IPS-18c (cell line): ENCODE measurements around the gene PRAMEF9.
"Not testable (repeated sequence)": the region's sequence is repeated elsewhere in the genome, so short reads cannot be mapped to it uniquely, and the experiment has no call there.

Experiments used
- H3K4me3 ChIP-seq: 2 replicates; pipeline ENCODE4 v1.7.0; 2013; ENCODE audit warnings: low read depth, mild to moderate bottlenecking, low read length, moderate library complexity; ENCODE audit not compliant: insufficient read depth
- H3K9me3 ChIP-seq: one replicate; pipeline ENCODE4 v1.6.1; 2013; ENCODE audit warnings: mild to moderate bottlenecking, low read length, moderate library complexity; ENCODE audit not compliant: control insufficient read depth, insufficient read depth

Gene PRAMEF9

GRCh38 chr1:13171548-13171947, at the start of gene PRAMEF9:
PRAMEF9 (plus strand) TSS chr1:13171848; CDS start chr1:13175281, 3,433 bp downstream.
- H3K9me3 ChIP-seq, H3K4me3 ChIP-seq: not testable (repeated sequence)

GRCh38 chr1:13155909-13156308, 15.7 kb upstream of the PRAMEF9 start, which contains the start of gene PRAMEF26:
PRAMEF26 (minus strand) TSS chr1:13156009; CDS start chr1:13153095, 2,914 bp downstream.
- H3K9me3 ChIP-seq, H3K4me3 ChIP-seq: not testable (repeated sequence)

- not testable (repeated sequence) for H3K9me3 ChIP-seq
Observed at GRCh38 chr1:13165531-13165930, 6.1 kb upstream of the PRAMEF9 start, which contains the start of gene HNRNPCL4. HNRNPCL4 (minus strand) TSS chr1:13165631; CDS start chr1:13165467, 164 bp downstream.

GRCh38 chr1:13201309-13201708, 29.7 kb downstream of the PRAMEF9 start, which contains the start of gene PRAMEF13:
PRAMEF13 (minus strand) TSS chr1:13201409; CDS start chr1:13199589, 1,820 bp downstream.
- not testable (repeated sequence) for H3K9me3 ChIP-seq, H3K4me3 ChIP-seq

More at GRCh38 chr1:13165531-13165930, 6.1 kb upstream of the PRAMEF9 start, which contains the start of gene HNRNPCL4:
- not testable (repeated sequence) for H3K4me3 ChIP-seq

- H3K4me3 ChIP-seq, H3K9me3 ChIP-seq: not testable (repeated sequence)
Observed at GRCh38 chr1:13208712-13209111, 37.1 kb downstream of the PRAMEF9 start.

GRCh38 chr1:13216619-13217018, 45.0 kb downstream of the PRAMEF9 start:
- H3K9me3 ChIP-seq, H3K4me3 ChIP-seq: not testable (repeated sequence)

GRCh38 chr1:13219203-13219602, 47.6 kb downstream of the PRAMEF9 start:
- not testable (repeated sequence) for H3K4me3 ChIP-seq, H3K9me3 ChIP-seq

- H3K9me3 ChIP-seq = peaks cover 11% of the 10 kb centered on the region
Observed at GRCh38 chr1:13222788-13223187, 51.1 kb downstream of the PRAMEF9 start.

GRCh38 chr1:13224480-13225060, 52.9 kb downstream of the PRAMEF9 start:
- peaks cover 16% of the 10 kb centered on the region for H3K9me3 ChIP-seq
- H3K4me3 ChIP-seq = no peak overlapping the region; the same call in 1 of the 2 replicates

More at GRCh38 chr1:13222788-13223187, 51.1 kb downstream of the PRAMEF9 start:
- not testable (repeated sequence) for H3K4me3 ChIP-seq

GRCh38 chr1:13225675-13226204, 54.1 kb downstream of the PRAMEF9 start, which contains the start of gene PRAMEF18:
PRAMEF18 (minus strand) TSS chr1:13226154; CDS start chr1:13226106, 48 bp downstream.
- not testable (repeated sequence) for H3K4me3 ChIP-seq
- peaks cover 16% of the 10 kb centered on the region for H3K9me3 ChIP-seq

- not testable (repeated sequence) for H3K4me3 ChIP-seq
- H3K9me3 ChIP-seq = peaks cover 16% of the 10 kb centered on the region
Observed at GRCh38 chr1:13227271-13228055, 55.8 kb downstream of the PRAMEF9 start.

GRCh38 chr1:13228343-13228781, 56.7 kb downstream of the PRAMEF9 start:
- Histone ChIP-seq H3K9me3 (peaks cover 25% of the 10 kb centered on the region), H3K4me3 (no peak overlapping the region)
